Spleen (tissue), 11 donors: ENCODE data around the gene CRIP2. TPM values are rescaled to one million over a fixed set of nuclear protein-coding genes. Genes with fewer than 3 reads are reported as not detected.

Experiments used
- DNase-seq: peaks from one replicate; pipeline ENCODE4 v3.0.0-alpha.2; 2020
- H3K27ac ChIP-seq, 8 donors: fragments of 200-600 bp; sonication (generic) in 7 of 8; 1 replicate in 4 of 8; 2 replicates in 4 of 8; pipeline versions ENCODE4 v1.5.0 to v1.8.0; 2016 to 2021; ENCODE audit warnings: inconsistent platforms in 4 of 8, mild to moderate bottlenecking in 4 of 8, moderate library complexity in 1 of 8
- H3K27me3 ChIP-seq, 7 donors: fragments of 200-600 bp; sonication (generic) in 6 of 7; replicated peaks in 1 of 7; 1 replicate in 4 of 7; 2 replicates in 3 of 7; pipeline versions ENCODE4 v1.5.0 to v1.8.0; 2016 to 2021; ENCODE audit warnings: inconsistent platforms in 3 of 7, mild to moderate bottlenecking in 1 of 7
- H3K36me3 ChIP-seq, 6 donors: fragments of 200-600 bp; sonication (generic) in 5 of 6; 1 replicate in 4 of 6; 2 replicates in 2 of 6; pipeline versions ENCODE4 v1.5.0 to v1.8.0; 2016 to 2021; ENCODE audit warnings: inconsistent platforms in 2 of 6
- H3K4me1 ChIP-seq, 6 donors: fragments of 200-600 bp; sonication (generic) in 5 of 6; 1 replicate in 3 of 6; 2 replicates in 3 of 6; pipeline versions ENCODE4 v1.5.0 to v1.8.0; 2016 to 2021; ENCODE audit warnings: inconsistent platforms in 3 of 6
- H3K4me3 ChIP-seq, 8 donors: fragments of 200-600 bp; sonication (generic) in 7 of 8; 1 replicate in 4 of 8; 2 replicates in 4 of 8; pipeline versions ENCODE4 v1.5.0 to v1.8.0; 2016 to 2021; ENCODE audit warnings: inconsistent platforms in 4 of 8, mild to moderate bottlenecking in 4 of 8, moderate library complexity in 2 of 8
- H3K9me3 ChIP-seq, 8 donors: fragments of 200-600 bp; sonication (generic) in 7 of 8; 1 replicate in 4 of 8; 2 replicates in 4 of 8; pipeline versions ENCODE4 v1.5.0 to v1.8.0; 2016 to 2021; ENCODE audit warnings: inconsistent platforms in 4 of 8
- POLR2A ChIP-seq, 3 donors: fragments of 450-650 bp; IDR thresholded peaks; one replicate each; pipeline ENCODE4 v1.5.1; 2017; ENCODE audit warnings: antibody characterized with exemption in 3 of 3, mild to moderate bottlenecking in 1 of 3
- POLR2AphosphoS5 ChIP-seq, 3 donors: sonication (generic); formaldehyde crosslinking; IDR thresholded peaks; one replicate each; pipeline ENCODE4 v1.5.1; 2017; ENCODE audit warnings: antibody characterized with exemption in 3 of 3
- WGBS, 5 donors: extraction: QIAGEN DNeasy Blood & Tissue Kit in 3 of 5; methylation state at CpG; one replicate each; pipeline versions ENCODE4 v1.1.5 to v1.1.7; 2013 to 2018; 5-methylcytosine and 5-hydroxymethylcytosine counted together
- intact Hi-C: fragments of 100-400 bp; cut with DNase I; formaldehyde crosslinking; loops from one replicate; pipeline ENCODE4 v1.15.0; 2023; ENCODE audit warnings: low total_unique reads
- polyA plus RNA-seq, 3 donors: library from polyadenylated mRNA; stranded (reverse); fragments of 200-250 nt; gene quantifications; one replicate each; pipeline ENCODE4 v1.2.1, GENCODE V29; 2013
- total RNA-seq, 7 donors: library from RNA; depleted of rRNA in 3 of 7; stranded (reverse); fragments of >200 nt in 3 of 7; fragmentation: NEBNext Ultra II Directional in 4 of 7; extraction: Animal tissue kit (Norgen Biotek cat#: 25700) in 4 of 7; gene quantifications; one replicate each; pipeline versions ENCODE4 v1.1.0 to v1.2.1, GENCODE V29; 2016 to 2021
- TF ChIP-seq, protein P1 (sequence below), 11 experiments: fragments of 200-600 bp in 7 of 11; fragments of 450-650 bp in 4 of 11; sonication (generic) in 4 of 11; IDR thresholded peaks in 8 of 11; conservative IDR thresholded peaks in 3 of 11; 1 replicate in 7 of 11; 2 replicates in 4 of 11; pipeline versions ENCODE4 v1.4.0 to v1.8.0; 2016 to 2021; ENCODE audit warnings: antibody characterized with exemption in 11 of 11, inconsistent platforms in 4 of 11, mild to moderate bottlenecking in 1 of 11
- donor health status: healthy with polysubstance abuse.
- donor health status: DM: no; HTN: no; CAD: no; lungs with moderate emphysema.
- donor health status: DM: no; HTN: no; CAD: no.
- donor health status: Bipolar disorder and iron deficiency.
- donor health status: healthy.
- donor health status: DM: no; HTN: no; CAD: no.
- donor health status: DM: yes; HTN: yes; CAD: no.

The CRIP2 gene
- total and polyA plus RNA-seq, 10 donors: 68.6 to 181 (median 111) TPM

DNA sequence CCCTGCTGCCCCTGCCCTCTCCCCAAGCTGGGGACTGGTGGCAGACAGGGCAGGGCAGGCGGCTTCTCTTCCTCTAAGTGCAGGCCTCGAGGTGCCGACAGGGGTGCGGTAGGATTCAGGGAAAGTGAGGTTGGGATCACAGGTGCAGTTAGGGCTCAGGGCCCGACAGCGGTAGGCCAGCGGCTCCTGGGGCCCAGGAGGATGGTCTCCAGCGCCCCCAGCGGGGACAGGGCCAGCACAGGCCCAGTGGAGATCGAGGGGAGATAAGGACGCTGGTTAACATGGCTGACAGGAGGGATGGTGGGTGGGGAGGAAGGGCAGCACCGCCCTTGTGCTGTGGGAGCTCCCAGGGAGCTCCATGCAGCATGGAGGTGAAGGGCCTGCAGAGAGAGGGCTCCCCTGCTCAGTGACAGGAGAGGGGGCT is 11.1 kb downstream of the CRIP2 start:
- no peak for DNase-seq
- peaks cover 0 to 42% (median 3%) of the 10 kb centered on the region in 7 donors for H3K27me3 ChIP-seq
- no peaks in the 10 kb centered on the region for H3K36me3 ChIP-seq
- 24 to 66% (median 38%) methylated on average over 3 to 12 of the region's 12 CpGs for WGBS, 5 donors
- H3K4me3 ChIP-seq: peak overlapping the region in 2 of 8 donors; percentile 54 to 95
- H3K9me3 ChIP-seq: no peaks in the 10 kb centered on the region
- peak in 2 of 3 donors; percentile 26 to 42 for TF ChIP-seq POLR2AphosphoS5 (IDR thresholded peaks at IDR 0.05)
- TF ChIP-seq POLR2A (IDR thresholded peaks at IDR 0.05): no peak
- TF ChIP-seq, protein P1, sequence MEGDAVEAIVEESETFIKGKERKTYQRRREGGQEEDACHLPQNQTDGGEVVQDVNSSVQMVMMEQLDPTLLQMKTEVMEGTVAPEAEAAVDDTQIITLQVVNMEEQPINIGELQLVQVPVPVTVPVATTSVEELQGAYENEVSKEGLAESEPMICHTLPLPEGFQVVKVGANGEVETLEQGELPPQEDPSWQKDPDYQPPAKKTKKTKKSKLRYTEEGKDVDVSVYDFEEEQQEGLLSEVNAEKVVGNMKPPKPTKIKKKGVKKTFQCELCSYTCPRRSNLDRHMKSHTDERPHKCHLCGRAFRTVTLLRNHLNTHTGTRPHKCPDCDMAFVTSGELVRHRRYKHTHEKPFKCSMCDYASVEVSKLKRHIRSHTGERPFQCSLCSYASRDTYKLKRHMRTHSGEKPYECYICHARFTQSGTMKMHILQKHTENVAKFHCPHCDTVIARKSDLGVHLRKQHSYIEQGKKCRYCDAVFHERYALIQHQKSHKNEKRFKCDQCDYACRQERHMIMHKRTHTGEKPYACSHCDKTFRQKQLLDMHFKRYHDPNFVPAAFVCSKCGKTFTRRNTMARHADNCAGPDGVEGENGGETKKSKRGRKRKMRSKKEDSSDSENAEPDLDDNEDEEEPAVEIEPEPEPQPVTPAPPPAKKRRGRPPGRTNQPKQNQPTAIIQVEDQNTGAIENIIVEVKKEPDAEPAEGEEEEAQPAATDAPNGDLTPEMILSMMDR (IDR thresholded peaks at IDR 0.05 in 8 of 11, conservative IDR thresholded peaks at IDR 0.05 in 3 of 11): peak in 9 of 11 experiments; percentile 19 to 61 (median 40)
- peak overlapping the region in 7 of 8 donors; percentile 7 to 95 (median 89) for H3K27ac ChIP-seq
- intact Hi-C loops: loop anchor here (5.0 kb wide), 1 partner anchor 113 kb away; no protein-coding TSS in a partner anchor
- H3K4me1 ChIP-seq: peaks cover 58 to 96% (median 95%) of the 10 kb centered on the region in 6 donors

DNA sequence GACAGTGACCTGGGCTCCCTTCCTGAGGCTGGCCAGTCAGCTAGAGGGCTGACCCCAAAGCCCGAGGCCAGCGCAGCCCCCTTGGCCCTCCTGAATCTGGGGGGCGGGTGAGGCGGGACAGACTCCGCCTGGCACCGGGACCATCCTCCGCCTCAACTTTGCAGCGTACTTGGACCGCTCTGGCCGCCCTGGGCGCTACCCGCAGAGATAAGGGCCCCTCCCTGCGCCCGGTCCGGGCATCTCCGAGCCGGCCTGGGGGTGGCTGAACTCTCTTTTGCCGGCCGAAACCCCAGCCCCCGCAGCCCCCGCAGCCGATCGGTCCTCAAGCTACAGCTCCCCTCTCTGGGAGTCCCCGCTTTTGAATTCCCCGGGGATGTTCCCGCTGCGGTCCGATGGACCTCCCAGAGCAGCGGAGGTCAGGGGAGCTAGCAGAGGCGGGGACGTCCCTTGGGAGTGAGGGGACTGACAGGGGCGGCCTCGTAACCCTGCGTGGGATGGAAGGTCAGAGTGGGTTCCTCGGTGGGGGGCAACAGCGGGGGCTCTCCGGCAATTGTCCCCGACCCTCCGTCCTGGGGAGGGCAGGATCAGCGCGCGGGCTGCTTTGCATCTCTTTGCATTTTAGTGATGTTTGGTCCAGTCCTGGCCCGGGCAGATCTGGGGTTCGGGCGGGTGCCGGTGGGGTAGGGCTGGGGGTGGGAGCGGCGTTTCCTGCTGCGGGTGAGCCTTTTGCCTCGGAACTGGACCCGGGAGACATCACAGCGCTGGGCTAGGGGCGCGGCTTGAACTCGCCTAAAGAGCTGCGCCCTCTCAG is 11.7 kb downstream of the CRIP2 start, which contains the start of gene CRIP1:
TSS of gene CRIP1 (plus strand) at position 724 of the 811 bp plus-strand sequence. CDS start 374 bp downstream, outside the sequence.
- intact Hi-C loops: loop anchor here (5.0 kb wide), 1 partner anchor 114 kb away; no protein-coding TSS in a partner anchor
- 7 to 18% (median 8%) methylated on average over 21 to 56 of the region's 56 CpGs for WGBS, 5 donors
- DNase-seq: no peak
- H3K4me3 ChIP-seq: peak within 1 kb of the TSS; percentile 30 to 95 (median 51)
- H3K27ac ChIP-seq: peak within 1 kb of the TSS; percentile 64 to 95 (median 88)
- H3K27me3 ChIP-seq: peaks cover 0 to 37% (median 3%) of the 10 kb centered on the region in 7 donors
- H3K9me3 ChIP-seq: no peaks in the 10 kb centered on the region
- no peak for TF ChIP-seq POLR2A (IDR thresholded peaks at IDR 0.05)
- no peak for TF ChIP-seq POLR2AphosphoS5 (IDR thresholded peaks at IDR 0.05)
- TF ChIP-seq, protein P1 (IDR thresholded peaks at IDR 0.05 in 8 of 11, conservative IDR thresholded peaks at IDR 0.05 in 3 of 11): no peak
- peaks cover 52 to 92% (median 90%) of the 10 kb centered on the region in 6 donors for H3K4me1 ChIP-seq
- no peaks in the 10 kb centered on the region for H3K36me3 ChIP-seq

DNA sequence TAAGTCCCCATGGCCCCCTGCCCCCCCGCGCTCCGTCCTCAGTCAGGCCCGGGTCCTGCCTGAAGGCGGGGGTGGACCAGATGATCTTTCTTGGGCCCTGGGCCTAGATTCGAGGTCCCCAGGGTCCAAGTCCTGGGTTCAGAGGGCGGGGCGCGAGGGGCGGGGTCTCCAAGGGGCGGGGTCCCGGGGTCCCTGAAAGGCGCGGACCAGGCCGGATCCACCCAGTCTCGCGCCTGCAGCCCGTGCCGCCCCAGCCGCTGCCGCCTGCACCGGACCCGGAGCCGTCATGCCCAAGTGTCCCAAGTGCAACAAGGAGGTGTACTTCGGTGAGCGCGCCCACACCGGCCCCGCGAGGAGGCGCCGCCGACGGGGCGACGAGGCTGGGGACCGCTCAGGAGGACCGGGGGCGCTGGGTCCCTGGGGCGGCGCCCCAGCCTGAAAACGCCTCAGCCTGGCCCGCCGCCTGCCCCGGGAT is 12.4 kb downstream of the CRIP2 start:
- TF ChIP-seq POLR2A (IDR thresholded peaks at IDR 0.05) (peak in 1 of 3 donors; percentile 29), POLR2AphosphoS5 (IDR thresholded peaks at IDR 0.05) (peak in 2 of 3 donors; percentile 55)
- TF ChIP-seq, protein P1 (IDR thresholded peaks at IDR 0.05 in 8 of 11, conservative IDR thresholded peaks at IDR 0.05 in 3 of 11): no peak
- H3K9me3 ChIP-seq: no peaks in the 10 kb centered on the region
- peaks cover 48 to 92% (median 89%) of the 10 kb centered on the region in 6 donors for H3K4me1 ChIP-seq
- H3K36me3 ChIP-seq: no peaks in the 10 kb centered on the region
- peak; percentile 90 for DNase-seq
- peak overlapping the region; percentile 30 to 95 (median 51) for H3K4me3 ChIP-seq
- intact Hi-C loops: loop anchor here (5.0 kb wide), 1 partner anchor 115 kb away; no protein-coding TSS in a partner anchor
- H3K27ac ChIP-seq: peak overlapping the region; percentile 64 to 95 (median 88)
- WGBS, 5 donors: 2 to 4% (median 3%) methylated on average over 6 to 45 of the region's 45 CpGs
- peaks cover 0 to 36% (median 3%) of the 10 kb centered on the region in 7 donors for H3K27me3 ChIP-seq
